H9 (cell line): ENCODE results near the gene KPTN. TPM values are rescaled to one million over a fixed set of nuclear protein-coding genes. Genes with fewer than 3 reads are reported as not detected.

ENCODE experiments used
- DNase-seq: peaks from one replicate; pipeline ENCODE4 v3.0.0-alpha.2; 2017
- H2AFZ ChIP-seq: one replicate; pipeline ENCODE4 v1.6.1; 2013; ENCODE audit warnings: mild to moderate bottlenecking, low read length, control low read depth, moderate library complexity
- H2AK5ac ChIP-seq: 2 replicates; pipeline ENCODE4 v1.6.1; 2013; ENCODE audit warnings: low read length, control low read depth, mixed read lengths; ENCODE audit not compliant: insufficient read length
- H2BK120ac ChIP-seq: one replicate; pipeline ENCODE4 v1.6.1; 2013; ENCODE audit warnings: low read depth, mild to moderate bottlenecking, low read length, control low read depth, inconsistent platforms; ENCODE audit not compliant: poor library complexity, severe bottlenecking
- H2BK12ac ChIP-seq: 2 replicates; pipeline ENCODE4 v1.6.1; 2013; ENCODE audit warnings: low read length, control low read depth, mixed read lengths, low read depth; ENCODE audit not compliant: insufficient read length
- H2BK15ac ChIP-seq: 2 replicates; pipeline ENCODE4 v1.6.1; 2013; ENCODE audit warnings: low read depth, low read length, control low read depth
- H2BK20ac ChIP-seq: one replicate; pipeline ENCODE4 v1.6.1; 2013; ENCODE audit warnings: low read depth, mild to moderate bottlenecking, low read length, control low read depth, inconsistent platforms; ENCODE audit not compliant: poor library complexity, severe bottlenecking
- H2BK5ac ChIP-seq: 2 replicates; pipeline ENCODE4 v1.6.1; 2013; ENCODE audit warnings: low read length, control low read depth, mixed read lengths; ENCODE audit not compliant: insufficient read length
- H3K14ac ChIP-seq: 2 replicates; pipeline ENCODE4 v1.6.1; 2013; ENCODE audit warnings: low read length, control low read depth; ENCODE audit not compliant: insufficient read depth
- H3K18ac ChIP-seq: 2 replicates; pipeline ENCODE4 v1.6.1; 2013; ENCODE audit warnings: low read depth, mild to moderate bottlenecking, mixed read lengths, low read length, control low read depth; ENCODE audit not compliant: insufficient read length
- H3K23ac ChIP-seq: 2 replicates; pipeline ENCODE4 v1.6.1; 2013; ENCODE audit warnings: low read length, control low read depth, mixed read lengths, low read depth; ENCODE audit not compliant: insufficient read length
- H3K23me2 ChIP-seq: 2 replicates; pipeline ENCODE4 v1.6.1; 2013; ENCODE audit warnings: low read depth, mild to moderate bottlenecking, mixed read lengths, low read length, control low read depth; ENCODE audit not compliant: insufficient read length, poor library complexity, severe bottlenecking
- H3K27ac ChIP-seq: 2 replicates; pipeline ENCODE4 v1.5.1; 2013; ENCODE audit warnings: low read length, control low read depth, mixed read lengths, low read depth; ENCODE audit not compliant: insufficient read length
- H3K27me3 ChIP-seq: 2 replicates; pipeline ENCODE4 v1.6.1; 2013; ENCODE audit warnings: low read length, control low read depth, inconsistent platforms; ENCODE audit not compliant: insufficient read depth
- H3K4ac ChIP-seq: 2 replicates; pipeline ENCODE4 v1.6.1; 2013; ENCODE audit warnings: low read depth, mild to moderate bottlenecking, control low read depth, inconsistent platforms, low read length, moderate library complexity
- H3K4me1 ChIP-seq: 2 replicates; pipeline ENCODE4 v1.6.1; 2013; ENCODE audit warnings: low read length, control low read depth, inconsistent platforms; ENCODE audit not compliant: insufficient read depth
- H3K4me2 ChIP-seq: 2 replicates; pipeline ENCODE4 v1.6.1; 2013; ENCODE audit warnings: low read length, control low read depth, mixed read lengths; ENCODE audit not compliant: insufficient read length, insufficient read depth
- H3K56ac ChIP-seq: 2 replicates; pipeline ENCODE4 v1.6.1; 2013; ENCODE audit warnings: low read depth, mild to moderate bottlenecking, mixed read lengths, low read length, control low read depth; ENCODE audit not compliant: insufficient read length
- H3K79me1 ChIP-seq: 2 replicates; pipeline ENCODE4 v1.6.1; 2013; ENCODE audit warnings: low read depth, mild to moderate bottlenecking, moderate library complexity, low read length, control low read depth, inconsistent platforms; ENCODE audit not compliant: insufficient read depth, poor library complexity, severe bottlenecking
- H3K79me2 ChIP-seq: 2 replicates; pipeline ENCODE4 v1.6.1; 2013; ENCODE audit warnings: low read length, control low read depth, inconsistent platforms; ENCODE audit not compliant: insufficient read depth
- H3K9ac ChIP-seq: 2 replicates; pipeline ENCODE4 v1.6.1; 2013; ENCODE audit warnings: low read length, control low read depth, mixed read lengths; ENCODE audit not compliant: insufficient read length; ENCODE audit errors: extremely low read depth
- H3K9me3 ChIP-seq: one replicate; pipeline ENCODE4 v1.6.1; 2013; ENCODE audit warnings: low read depth, low read length, inconsistent platforms; ENCODE audit not compliant: control insufficient read depth
- H3T11ph ChIP-seq: one replicate; pipeline ENCODE4 v1.6.1; 2013; ENCODE audit warnings: mild to moderate bottlenecking, low read length, control low read depth, inconsistent platforms
- H4K20me1 ChIP-seq: one replicate; pipeline ENCODE4 v1.6.1; 2013; ENCODE audit not compliant: control insufficient read depth, insufficient read length, insufficient read depth
- H4K5ac ChIP-seq: 2 replicates; pipeline ENCODE4 v1.6.1; 2013; ENCODE audit warnings: low read depth, mild to moderate bottlenecking, mixed read lengths, low read length, control low read depth; ENCODE audit not compliant: insufficient read length
- H4K8ac ChIP-seq: replicated peaks from 2 replicates; pipeline ENCODE4 v1.6.1; 2013; ENCODE audit warnings: low read length, control low read depth, mixed read lengths, low read depth; ENCODE audit not compliant: insufficient read length
- H4K91ac ChIP-seq: 2 replicates; pipeline ENCODE4 v1.6.1; 2013; ENCODE audit warnings: low read depth, mild to moderate bottlenecking, moderate library complexity, mixed read lengths, low read length, control low read depth; ENCODE audit not compliant: insufficient read length
- H3K27ac Mint-ChIP-seq, 3 experiments: 2 replicates in 2 of 3; 3 replicates in 1 of 3; pipeline ENCODE4 v1.8.0; 2020 to 2021; ENCODE audit warnings: mixed read lengths in 3 of 3, mild to moderate bottlenecking in 1 of 3, moderate library complexity in 1 of 3
- H3K27me3 Mint-ChIP-seq: 2 replicates; pipeline ENCODE4 v1.8.0; 2021; ENCODE audit warnings: low read depth, mild to moderate bottlenecking, moderate library complexity, mixed read lengths
- H3K36me3 Mint-ChIP-seq, 3 experiments: 2 replicates in 2 of 3; 3 replicates in 1 of 3; pipeline ENCODE4 v1.8.0; 2020 to 2021; ENCODE audit warnings: low read depth in 3 of 3, mixed read lengths in 3 of 3; ENCODE audit not compliant: insufficient read depth in 1 of 3
- H3K4me1 Mint-ChIP-seq, 2 experiments: 2 replicates each; pipeline ENCODE4 v1.8.0; 2020; ENCODE audit warnings: mixed read lengths in 2 of 2
- H3K4me3 Mint-ChIP-seq, 2 experiments: 2 replicates in 1 of 2; 3 replicates in 1 of 2; pipeline ENCODE4 v1.8.0; 2020 to 2021; ENCODE audit warnings: mild to moderate bottlenecking in 2 of 2, mixed read lengths in 2 of 2, moderate library complexity in 1 of 2
- H3K9me3 Mint-ChIP-seq, 2 experiments: 2 replicates in 1 of 2; 3 replicates in 1 of 2; pipeline ENCODE4 v1.8.0; 2020; ENCODE audit warnings: mild to moderate bottlenecking in 2 of 2, mixed read lengths in 2 of 2, moderate library complexity in 1 of 2
- CTCF ChIP-seq: fragments of 200-600 bp; sonication (generic); conservative IDR thresholded peaks from 3 replicates; pipeline ENCODE4 v1.8.0; 2021; ENCODE audit warnings: antibody characterized with exemption, mild to moderate bottlenecking
- WGBS: extraction: QIAGEN DNeasy Blood & Tissue Kit; methylation state at CpG from one replicate; pipeline ENCODE4 v1.1.7; 2013; ENCODE audit warnings: missing lambda C conversion rate, low lambda C conversion rate, mixed read lengths; ENCODE audit not compliant: insufficient read length; ENCODE audit errors: extremely low coverage; 5-methylcytosine and 5-hydroxymethylcytosine counted together
- total RNA-seq: library from RNA; stranded (reverse); gene quantifications from 2 replicates; pipeline ENCODE4 v1.2.1, GENCODE V29; 2021

Gene KPTN
- total RNA-seq, 1 experiment from 2014 or later: 35.4 TPM

- Histone ChIP-seq H3K27ac (no peak overlapping the region), H3K4me1 (no peaks in the 10 kb centered on the region), H3K79me2 (no peaks in the 10 kb centered on the region), H2BK15ac (no peak overlapping the region), H4K8ac (no peak overlapping the region), H3K79me1 (no peaks in the 10 kb centered on the region), H3K9me3 (no peaks in the 10 kb centered on the region), H3K23me2 (no peaks in the 10 kb centered on the region), H3K14ac (no peak overlapping the region; the same call in 1 of the 2 replicates), H3K56ac (no peak overlapping the region), H3K23ac (no peak overlapping the region), H2BK120ac (no peak overlapping the region), H3K4me2 (no peak overlapping the region), H3K27me3 (no peaks in the 10 kb centered on the region), H4K20me1 (no peaks in the 10 kb centered on the region), H4K5ac (no peak overlapping the region), H2BK5ac (no peak overlapping the region), H3K4ac (no peak overlapping the region), H3K18ac (no peak overlapping the region), H2AK5ac (no peak overlapping the region), H3T11ph (no peak overlapping the region), H2BK20ac (no peak overlapping the region), H3K9ac (no peak overlapping the region), H2BK12ac (no peak overlapping the region), H4K91ac (no peak overlapping the region), H2AFZ (no peak overlapping the region)
- Mint-ChIP-seq H3K27ac (no peak overlapping the region), H3K4me3 (no peak overlapping the region), H3K9me3 (no peaks in the 10 kb centered on the region), H3K4me1 (peaks cover 0 to 13% of the 10 kb centered on the region in 2 experiments; a peak in 2 of 4 replicates), H3K36me3 (peaks cover 9 to 22% (median 13%) of the 10 kb centered on the region in 3 experiments; a peak in 6 of 7 replicates), H3K27me3 (no peaks in the 10 kb centered on the region)
- no CpG with 5 or more reads among the region's 14 CpGs for WGBS
- no peak for DNase-seq
- TF ChIP-seq CTCF: no peak
These were observed 8.1 kb upstream of the KPTN start for GRCh38 chr19:47492137-47492533.
